Fibroblast of gingiva (primary cell): ENCODE results near the gene MOB1A.
A peak's percentile ranks its signal among the peaks of the same experiment; 100 is the strongest.
"Not testable (repeated sequence)": the region's sequence is repeated elsewhere in the genome, so short reads cannot be mapped to it uniquely, and the experiment has no call there.

Experiments
- DNase-seq: peaks from one replicate; pipeline ENCODE4 v3.0.0-alpha.2; 2011; ENCODE audit warnings: low read depth

Gene MOB1A

DNA sequence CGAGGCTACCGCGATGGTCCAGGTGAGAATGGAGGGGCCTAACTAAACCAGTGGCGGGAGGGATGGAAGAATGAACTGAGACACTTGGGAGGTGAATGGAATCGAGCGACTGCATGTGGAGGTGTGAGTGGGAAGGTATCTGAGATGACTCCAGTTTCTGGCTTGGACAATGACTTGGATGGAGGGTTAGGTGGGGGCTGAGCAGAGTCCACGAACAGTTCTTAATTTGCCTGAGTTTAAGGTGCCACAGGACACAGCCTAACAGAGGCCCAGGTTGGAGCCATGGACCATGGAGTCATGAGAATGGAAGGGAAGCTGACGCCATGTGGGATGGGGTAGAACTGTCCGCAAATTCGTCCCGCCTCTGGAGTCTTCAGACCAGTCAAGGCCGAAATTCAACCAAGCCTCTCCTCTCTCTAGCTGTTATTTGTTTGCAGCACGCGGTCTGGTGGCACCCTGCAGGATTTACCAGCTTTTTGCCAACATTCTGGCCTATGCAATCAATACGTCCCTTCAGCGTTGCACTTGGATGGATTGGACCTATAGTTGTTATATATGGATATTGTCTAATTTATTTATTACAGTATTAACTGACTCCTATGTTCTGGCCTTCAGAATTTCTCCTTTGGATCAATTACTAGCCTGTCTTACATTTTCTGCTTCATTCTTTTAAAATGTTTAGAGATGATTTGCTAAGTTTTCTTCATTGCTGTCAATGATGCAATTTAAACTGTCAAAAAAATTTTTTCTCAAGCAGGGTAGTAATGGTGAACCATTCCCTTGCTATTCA lies 30.0 kb downstream of the MOB1A start:
- DNase-seq, result no peak

DNA sequence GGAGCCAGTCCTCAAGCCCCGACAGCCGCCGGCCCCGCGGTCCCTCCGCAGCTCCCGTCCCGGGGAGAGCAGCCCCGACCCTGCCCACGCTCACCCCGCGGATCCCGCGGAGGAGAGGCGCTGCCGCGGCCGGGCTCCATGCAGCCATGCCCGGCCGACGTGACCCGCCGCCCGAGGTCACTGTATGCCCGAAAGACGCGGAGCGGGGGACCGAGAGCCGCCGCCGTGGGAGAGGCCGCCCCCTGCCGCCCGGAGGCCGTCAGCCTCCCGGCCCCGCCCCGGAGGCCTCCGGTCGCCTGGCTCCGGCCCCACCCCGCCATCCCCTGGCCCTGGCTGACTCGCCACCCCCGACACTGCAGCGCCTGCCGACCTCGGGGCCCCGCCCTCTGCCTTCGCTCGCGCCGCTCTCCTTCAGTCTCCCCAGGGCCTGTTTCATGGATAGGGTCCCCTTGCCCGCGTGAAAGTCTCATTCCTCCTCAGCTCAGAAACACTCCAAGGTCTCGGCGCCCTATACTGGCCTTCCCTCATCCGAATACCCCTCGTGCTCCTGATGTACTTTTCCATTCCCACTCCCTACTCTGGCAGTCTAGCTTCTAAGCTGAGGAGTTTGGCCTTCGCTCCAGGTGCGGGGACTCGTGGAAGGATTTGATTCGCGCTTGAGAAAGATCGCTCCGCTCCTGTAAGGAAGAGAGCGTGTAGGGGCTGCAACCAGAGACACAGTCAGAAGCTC lies 30.8 kb downstream of the MOB1A start, which contains the start of gene BOLA3:
Gene BOLA3, minus strand, starts transcription at position 186 of the 730 bp plus-strand sequence. Its CDS starts 38 bp downstream, at position 148.
- DNase-seq, result peak; percentile 75

DNA sequence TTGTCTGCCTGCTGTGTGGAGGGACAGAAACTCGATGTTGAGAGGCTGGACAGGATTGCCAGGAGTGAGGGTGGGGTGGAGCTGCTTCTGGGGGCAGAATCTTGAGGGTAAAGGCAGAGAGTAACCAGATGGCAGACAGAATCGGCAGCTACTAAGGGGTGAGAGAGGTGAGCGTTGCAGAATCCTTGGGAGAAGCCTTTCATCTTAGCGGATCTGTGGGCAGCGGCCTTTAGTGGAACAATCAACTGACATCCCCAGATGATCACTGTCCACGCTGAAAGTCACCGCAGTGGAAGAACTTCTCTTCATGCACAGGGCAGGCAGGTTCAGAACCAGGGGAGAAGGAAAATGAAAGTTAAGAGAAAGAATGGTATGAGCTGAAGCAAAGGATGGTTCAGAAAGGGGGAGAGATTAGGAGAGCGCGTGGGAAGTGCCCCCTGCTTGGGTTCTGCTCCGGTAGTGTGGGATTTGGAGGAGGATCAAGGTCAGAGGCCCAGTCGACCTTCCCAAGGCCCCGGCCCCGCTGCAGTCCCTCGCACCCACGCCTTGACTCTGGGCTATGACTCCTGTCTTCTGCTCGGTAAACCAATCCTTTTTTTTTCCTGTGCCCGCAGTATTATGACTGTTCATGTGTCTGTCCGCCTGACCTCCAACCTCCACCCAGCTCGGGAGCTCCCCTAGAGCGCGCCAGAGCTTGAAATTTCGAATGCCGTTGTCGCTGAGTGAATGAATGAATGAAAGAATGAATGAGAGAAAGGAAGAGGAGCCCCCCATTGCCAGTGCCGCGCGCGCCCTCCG lies 31.6 kb downstream of the MOB1A start:
- peak; percentile 10 for DNase-seq

DNA sequence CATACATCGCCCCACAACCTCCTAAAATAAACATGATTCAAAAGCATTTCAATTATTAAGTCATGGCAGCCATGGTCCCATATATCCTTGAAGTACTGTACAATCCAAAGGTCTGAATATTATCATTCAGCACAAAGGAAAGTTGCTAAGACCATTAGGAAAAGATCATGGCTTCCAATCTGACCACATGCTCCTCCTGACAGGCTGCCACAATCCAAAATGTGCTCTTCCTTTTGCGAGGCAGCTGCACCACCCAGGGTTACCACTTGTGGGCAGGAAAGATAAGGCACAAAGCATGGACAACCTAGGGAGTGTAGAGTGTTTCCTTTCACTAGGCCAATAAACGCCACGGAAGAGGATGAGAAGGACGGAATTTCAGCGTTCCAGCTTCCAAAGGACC lies 36.3 kb downstream of the MOB1A start:
- no peak for DNase-seq

DNA sequence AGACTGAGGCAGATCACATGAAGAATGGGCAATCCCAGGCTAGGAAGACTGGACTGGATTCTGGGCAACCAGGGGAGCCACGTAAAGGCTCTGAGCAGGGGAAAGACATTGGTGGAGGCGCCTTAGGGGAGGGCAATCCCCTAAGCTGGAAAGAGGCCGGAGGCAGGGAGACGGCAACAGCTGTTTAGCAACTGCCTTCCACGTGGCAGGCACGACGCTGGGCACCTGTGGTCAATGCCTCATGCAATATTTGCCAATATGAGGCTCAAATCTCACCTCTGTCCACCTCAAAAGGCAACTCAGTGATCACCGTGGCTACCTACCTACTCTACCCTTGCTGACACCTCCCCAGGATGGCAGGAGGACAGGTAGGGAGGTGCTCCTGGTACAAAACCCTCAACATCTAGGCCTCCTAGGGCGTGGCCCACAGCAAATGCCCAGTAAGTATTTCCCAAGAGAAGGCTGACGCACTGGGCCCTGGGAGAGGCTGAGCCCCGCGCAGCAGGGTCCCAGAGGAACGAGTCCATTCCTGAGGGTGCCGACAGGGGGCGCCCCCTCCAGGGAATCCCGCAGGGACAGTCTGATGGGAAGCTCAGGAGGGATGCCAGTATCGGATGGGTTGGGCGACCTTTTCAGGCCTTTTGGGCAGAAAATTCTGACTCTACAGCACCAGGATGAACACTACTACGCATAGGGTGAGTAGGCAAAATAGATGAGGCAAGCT lies 39.9 kb downstream of the MOB1A start:
- no peak for DNase-seq

DNA sequence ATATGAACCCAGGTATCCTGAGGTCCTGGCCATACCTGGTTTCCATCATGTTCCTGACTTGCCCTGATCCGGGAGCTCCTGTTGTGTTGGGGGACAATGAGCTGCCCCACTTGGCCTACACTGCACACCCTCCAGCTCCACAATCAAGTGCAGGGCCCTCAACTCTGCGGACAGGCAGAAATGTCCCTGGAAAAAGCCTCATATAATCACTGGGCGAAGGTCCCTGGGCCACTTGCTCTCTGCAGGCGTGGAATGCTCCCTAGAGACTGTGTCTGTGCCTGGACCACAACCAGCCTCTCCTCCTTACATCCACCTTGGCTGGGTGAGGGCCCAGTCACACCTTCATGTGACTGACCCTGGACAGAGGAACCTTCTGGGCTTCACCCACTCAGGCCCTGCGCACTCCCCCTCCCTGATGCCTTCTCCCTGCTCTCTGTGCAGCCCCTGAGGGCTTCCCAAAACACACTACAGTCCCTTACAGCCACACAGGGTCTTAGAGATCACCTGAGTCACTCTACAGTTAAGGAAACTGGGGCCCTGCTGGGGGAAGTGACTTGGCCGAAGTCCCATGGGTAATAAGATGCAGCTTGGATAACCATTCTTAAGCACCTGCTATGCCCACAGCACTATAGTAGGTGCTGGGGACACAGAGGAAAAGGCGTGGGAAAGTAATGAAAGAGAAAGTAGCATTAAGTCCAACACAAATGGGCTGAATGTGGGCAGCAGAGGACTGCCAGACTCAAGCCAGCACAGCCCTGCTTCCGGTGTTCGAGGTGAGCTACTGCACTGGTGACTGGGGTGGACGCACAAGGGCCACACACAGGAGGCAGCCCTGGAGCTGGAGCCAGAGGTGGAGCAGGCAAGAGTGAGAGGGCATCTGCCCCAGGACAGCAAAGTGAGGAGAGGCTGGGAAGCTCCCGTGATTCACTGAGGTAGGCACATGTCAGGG lies 40.8 kb downstream of the MOB1A start:
- DNase-seq, result no peak

DNA sequence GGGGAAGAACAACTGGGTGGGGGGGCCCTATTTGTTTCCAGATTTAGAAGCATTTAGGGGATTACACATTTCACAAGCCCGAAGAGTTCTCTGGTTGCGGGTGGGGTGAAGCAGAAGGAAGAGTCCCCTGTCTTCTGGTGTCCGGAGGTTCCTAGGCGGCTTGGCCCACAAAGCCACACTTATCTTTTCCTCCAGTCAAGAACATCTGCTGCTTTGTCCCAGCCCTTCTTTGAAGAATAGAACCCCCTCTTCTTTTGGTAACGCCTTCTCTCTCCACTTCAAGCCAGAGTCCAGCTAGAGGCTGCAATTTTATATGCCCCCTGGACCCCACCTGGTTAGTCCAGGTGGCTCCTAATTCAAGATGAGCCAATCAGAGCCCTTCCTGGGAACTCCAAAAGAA lies 46.8 kb downstream of the MOB1A start:
- DNase-seq, result no peak

DNA sequence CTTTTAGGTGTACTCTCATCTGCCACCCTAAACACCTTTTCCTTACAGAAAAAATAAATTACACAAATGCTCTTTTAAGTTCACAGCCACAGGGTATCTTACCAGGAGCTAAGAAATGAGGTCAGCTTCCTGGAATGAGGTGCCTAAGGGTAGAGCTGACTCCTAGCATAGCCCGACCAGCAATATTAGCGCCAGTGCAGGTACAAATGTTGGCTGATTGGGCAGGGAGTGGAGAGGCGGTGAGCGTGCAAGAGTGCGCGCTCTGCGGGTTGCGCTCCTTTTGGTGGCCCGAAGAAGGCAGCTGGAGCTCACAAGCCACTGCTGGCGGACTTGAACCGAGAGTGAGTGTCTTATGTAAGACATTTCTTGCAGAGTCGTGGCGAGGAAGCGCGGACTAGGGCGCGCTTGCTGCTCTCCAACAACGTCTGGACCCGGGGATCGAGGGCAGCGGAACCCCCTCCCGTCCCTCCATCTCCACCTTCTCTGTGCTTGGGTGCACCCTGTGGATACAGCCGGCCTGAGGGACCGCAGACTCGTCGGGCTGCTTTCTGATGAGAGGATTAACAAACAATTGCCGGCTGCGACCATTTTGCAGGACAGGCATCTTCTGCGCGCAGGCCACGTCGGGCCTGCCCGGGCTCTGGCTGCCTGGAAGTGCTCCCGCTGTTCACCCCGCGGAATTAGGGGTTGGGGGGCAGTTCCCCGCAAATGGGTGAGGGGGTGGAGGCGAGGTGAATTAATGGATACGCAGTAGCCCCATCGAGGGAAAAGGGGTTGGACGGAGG lies 48.3 kb downstream of the MOB1A start:
- no peak for DNase-seq

DNA sequence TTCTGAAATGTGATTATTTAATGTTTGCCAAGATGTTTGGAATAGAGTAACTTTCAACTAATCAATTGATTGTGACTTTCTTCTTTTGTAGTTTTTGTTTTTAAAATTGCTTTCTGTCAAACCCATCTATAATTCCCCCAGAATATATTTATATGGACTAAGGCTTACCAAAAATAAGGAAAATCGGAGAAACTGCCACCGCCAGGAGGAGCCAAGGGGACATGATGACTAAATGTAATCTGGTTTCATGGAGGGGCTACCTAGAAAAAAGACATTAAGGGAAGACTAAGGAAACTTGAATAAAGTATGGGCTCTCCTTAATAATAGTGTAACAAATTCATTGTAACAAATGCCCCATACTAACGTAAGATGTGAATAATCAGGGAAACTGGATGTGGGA lies 50.5 kb downstream of the MOB1A start:
- no peak for DNase-seq

DNA sequence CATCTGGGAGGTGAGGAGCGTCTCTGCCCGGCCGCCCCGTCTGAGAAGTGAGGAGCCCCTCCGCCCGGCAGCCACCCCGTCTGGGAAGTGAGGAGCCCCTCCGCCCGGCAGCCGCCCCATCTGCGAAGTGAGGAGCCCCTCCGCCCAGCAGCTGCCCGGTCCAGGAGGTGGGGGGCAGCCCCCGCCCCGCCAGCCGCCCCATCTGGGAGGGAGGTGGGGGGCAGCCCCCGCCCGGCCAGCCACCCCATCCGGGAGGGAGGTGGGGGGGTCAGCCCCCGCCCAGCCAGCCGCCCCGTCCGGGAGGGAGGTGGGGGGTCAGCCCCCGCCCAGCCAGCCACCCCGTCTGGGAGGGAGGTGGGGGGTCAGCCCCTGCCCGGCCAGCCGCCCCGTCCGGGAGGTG lies 54.7 kb downstream of the MOB1A start:
- not testable (repeated sequence) for DNase-seq

DNA sequence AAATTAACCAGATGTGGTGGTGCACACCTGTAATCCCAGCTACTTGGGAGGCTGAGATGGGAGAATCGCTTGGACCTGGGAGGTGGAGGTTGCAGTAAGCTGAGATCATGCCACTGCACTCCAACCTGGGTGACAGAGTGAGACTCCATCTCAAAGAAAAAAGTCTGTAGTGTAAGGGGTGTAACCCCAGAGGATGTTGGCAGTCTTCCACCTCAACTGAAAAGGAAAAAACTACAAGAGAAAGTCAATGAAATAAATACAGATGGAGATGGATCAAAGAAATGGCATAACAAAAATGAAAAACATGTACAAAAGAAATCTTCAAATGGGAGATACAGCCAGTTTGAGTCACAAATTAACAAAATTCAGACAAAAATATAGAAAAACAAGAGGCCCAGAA lies 56.8 kb downstream of the MOB1A start:
- DNase-seq, result not testable (repeated sequence)

DNA sequence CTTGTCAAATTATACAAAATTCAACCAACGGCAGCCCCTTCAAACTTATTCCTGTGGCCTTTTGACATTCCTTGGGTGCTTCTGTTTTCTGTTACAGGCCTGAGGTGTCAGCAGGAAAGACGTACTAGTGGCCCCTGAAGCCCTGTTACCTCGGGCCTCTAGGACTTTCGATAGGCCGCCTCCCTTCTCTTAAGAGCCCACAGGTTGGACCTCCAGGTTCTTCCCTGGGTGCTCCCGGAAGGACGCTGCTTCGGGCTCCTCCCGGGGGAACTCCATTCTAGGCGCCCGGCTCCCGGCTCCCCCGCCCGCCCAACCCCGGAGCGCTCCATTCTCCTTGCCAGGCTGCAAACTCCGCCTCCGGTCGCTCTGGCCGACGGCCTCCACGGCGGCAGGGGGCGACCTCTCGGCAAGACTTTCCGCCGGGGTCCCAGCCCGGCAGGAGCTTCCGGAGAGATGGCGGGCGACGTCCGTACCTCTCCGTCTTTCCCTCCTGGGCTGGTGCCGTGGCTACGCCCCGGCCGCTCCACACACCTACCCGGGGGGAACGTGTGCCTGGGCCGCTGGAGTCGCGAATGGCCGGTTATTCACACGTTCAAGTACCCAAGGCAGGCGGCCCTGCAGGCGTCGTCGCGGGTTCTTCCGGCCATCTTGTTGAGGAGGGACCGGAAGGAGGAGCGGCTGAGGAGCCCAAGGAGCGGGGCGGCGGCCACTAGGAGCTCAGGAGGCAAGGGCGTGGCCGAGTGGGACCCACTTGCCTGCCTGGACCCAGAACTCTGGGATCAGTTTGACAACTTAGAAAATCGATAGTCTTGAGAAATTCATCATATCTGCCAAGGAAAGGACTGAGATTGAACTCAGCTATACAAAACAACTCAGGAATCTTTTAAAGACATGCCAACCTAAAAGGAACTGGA lies 58.5 kb downstream of the MOB1A start:
- peak; percentile 82 for DNase-seq

DNA sequence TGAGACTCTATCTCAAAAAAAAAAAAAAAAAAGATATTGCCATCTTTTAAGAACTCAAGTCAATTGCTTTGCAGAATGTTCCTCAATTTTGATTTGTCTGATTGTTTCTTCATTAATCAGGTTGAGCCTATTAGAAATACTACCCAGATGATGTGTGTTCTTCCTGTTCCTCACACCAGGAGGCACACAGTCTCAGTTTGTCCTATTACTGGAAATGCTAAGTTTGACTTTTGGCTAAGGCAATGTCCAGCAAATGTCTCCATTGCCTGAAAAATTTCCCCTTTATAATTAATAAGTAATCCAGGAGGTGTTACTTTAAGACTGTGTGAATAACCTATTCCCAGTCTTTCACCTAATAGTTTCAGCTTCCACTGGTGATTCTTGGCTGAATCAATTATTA lies 59.3 kb downstream of the MOB1A start:
- no peak for DNase-seq

DNA sequence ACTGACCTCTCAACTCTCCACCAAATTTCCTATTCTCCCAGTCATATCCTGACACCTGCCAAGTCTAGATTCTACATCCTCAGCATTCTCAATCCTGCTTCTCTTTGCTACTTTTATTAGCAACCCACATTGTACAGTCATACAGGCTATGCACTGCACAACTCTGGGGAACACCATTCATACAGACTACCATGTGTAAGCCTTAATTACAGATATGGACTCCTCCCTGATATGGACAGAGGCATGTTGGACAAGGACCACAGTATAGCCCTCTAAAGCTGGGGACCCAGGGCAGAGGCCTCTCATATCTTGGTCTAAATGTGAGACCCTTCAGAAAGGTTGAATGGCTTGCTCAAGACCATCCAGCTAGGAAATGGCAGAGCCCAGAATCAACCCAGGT lies 67.3 kb downstream of the MOB1A start:
- DNase-seq, result no peak

DNA sequence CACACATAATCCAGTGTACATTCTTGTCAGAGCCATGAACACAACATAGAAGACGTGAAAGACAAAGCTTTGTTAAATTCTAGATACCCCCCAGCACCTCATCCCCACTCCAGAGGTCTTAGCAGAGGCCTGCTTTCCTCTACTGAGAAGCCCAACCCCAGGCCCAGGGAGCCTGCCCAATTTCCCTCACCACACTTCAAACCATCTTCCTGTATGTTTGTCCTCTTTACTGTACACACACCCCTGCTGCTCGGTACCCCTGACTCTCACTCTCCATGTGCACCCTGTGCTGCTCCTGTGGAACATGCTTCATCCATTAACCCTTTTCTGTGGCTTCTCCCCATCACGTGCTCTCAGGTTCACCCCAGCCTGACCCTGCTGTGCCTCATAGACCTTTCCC lies 68.1 kb downstream of the MOB1A start:
- DNase-seq, result no peak

DNA sequence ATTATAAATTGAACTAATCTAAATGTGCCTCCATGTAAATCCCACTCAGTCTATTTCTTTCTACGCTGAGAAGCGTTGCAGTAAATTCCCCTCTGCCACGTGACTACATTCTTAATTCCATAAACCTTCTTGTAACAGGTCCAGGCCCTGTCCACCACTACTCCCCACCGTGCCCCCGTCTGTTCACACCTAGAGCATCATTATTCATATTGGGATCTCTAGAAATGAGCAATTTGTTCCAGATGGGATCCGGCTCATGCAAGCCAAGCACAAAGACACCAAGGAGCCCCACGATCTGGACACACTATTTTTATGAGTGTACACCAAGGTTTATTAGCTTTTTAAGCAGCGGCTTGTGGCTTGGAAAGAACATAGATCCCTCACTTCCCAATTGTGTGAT lies 69.1 kb downstream of the MOB1A start:
- no peak for DNase-seq

DNA sequence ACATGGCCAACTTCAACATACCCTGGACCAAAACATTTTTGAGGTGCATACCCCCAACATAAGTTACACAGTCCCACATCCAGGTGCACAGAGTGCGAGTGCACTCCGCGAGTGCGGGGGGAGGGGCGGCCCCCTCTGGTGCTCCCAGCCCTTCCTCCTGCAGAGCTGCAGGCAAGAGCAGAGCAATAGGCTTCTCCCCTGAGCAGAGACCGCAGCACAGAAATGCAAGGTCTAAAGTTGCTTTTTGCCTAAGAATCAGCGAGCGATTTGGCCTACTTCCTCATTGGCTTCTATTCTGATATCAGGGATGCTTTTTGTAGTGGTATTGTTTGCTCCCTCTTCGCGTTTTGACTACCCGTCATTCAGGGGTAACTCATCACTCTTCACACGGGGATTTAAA lies 71.6 kb downstream of the MOB1A start:
- DNase-seq, result no peak

DNA sequence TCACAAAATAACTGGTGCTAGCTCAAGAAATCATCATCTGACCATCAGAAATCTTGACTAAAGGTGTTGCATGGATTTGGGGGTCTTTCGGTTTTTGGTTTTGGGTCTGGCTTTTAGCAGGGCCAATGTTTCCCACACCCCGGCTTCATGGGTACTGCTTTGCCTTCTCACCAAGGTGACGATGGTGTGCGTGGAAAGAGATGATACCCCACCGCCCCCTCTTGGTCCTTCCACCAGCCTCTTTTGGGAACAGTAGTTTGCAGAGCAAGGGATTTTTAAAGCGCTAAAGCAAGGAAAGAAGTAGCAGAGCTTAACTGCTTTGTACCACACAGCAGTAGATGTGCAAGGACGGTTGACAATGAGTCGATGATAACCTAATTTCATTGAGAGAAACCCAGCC lies 73.3 kb downstream of the MOB1A start:
- no peak for DNase-seq

DNA sequence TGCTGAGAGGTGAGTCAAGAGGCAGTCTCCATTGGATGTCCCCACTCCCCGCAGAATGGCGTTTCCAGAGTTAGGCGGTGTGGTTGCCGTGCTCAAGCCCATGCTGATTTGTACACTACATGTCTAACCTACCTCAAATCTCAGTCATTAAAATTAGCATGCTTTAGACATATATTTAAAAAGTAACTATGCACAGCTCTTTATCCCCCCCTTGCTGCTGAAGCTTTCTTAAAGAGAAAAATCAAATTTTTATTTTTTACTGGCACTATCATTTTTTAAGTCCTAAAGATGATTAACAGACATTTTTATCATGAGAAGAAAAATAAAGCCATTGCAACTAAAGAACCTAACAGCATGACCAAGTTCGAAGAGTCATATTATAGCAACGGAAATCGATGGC lies 73.8 kb downstream of the MOB1A start:
- DNase-seq, result no peak
